ENCODE results near the gene FZD7. TPM values are rescaled to one million over a fixed set of nuclear protein-coding genes. Genes with fewer than 3 reads are reported as not detected.

Gene FZD7
- total RNA-seq, 1 experiment from 2014 or later = 302 TPM

DNA sequence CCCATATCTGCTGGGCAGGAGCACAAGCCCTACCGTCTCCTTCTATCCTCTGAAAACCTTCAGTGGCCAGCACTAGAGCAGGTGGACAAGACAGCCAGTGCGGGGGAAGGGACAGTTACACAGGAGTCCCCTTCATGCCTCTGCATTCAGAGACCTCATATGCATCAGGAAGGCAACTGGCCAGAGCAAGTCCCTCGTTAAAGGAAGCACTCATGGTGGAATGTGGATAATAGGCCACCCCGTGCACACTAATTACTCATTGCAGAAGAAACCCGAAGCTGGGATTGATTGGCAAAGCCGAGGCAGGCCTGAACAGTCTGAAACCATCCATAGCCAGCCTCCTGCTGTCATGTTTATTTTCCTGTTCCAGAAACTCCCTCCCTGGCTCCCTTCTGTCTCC is 50.6 kb downstream of the FZD7 start:
- Mint-ChIP-seq H3K9me3 (peaks cover 11 to 14% of the 10 kb centered on the region in 2 experiments; a peak in 4 of 5 replicates), H3K27ac (0 out of 7 replicates have a peak overlapping the region, but pooled peaks of 2 of the 3 experiments have one; percentile 29 to 50)

More for the DNA sequence above, 50.6 kb downstream of the FZD7 start:
- Histone ChIP-seq H3K23ac (ENCODE audit: insufficient read length, low read depth, low read length) (no peak overlapping the region), H2BK15ac (ENCODE audit: low read depth, low read length) (no peak overlapping the region), H3K56ac (ENCODE audit: insufficient read length, low read depth, low read length) (no peak overlapping the region), H3K4ac (ENCODE audit: low read depth, low read length) (no peak overlapping the region), H2BK5ac (ENCODE audit: insufficient read length, low read length) (no peak overlapping the region), H3K27me3 (ENCODE audit: insufficient read depth, low read length) (no peaks in the 10 kb centered on the region), H2BK20ac (ENCODE audit: low read depth, low read length, poor library complexity, severe bottlenecking) (no peak overlapping the region), H3K23me2 (ENCODE audit: insufficient read length, low read depth, low read length, poor library complexity, severe bottlenecking) (no peaks in the 10 kb centered on the region), H3K14ac (ENCODE audit: insufficient read depth, low read length) (no peak overlapping the region), H4K5ac (ENCODE audit: insufficient read length, low read depth, low read length) (no peak overlapping the region), H3K18ac (ENCODE audit: insufficient read length, low read depth, low read length) (no peak overlapping the region), H4K8ac (replicated peaks; ENCODE audit: insufficient read length, low read depth, low read length) (no peak overlapping the region), H3K79me1 (ENCODE audit: insufficient read depth, low read depth, low read length, poor library complexity, severe bottlenecking) (no peaks in the 10 kb centered on the region), H4K20me1 (ENCODE audit: control insufficient read depth, insufficient read depth, insufficient read length) (no peaks in the 10 kb centered on the region), H3K4me1 (ENCODE audit: insufficient read depth, low read length) (peaks cover 9% of the 10 kb centered on the region; the same call in 1 of the 2 replicates), H3K27ac (ENCODE audit: insufficient read length, low read depth, low read length) (no peak overlapping the region), H3K79me2 (ENCODE audit: insufficient read depth, low read length) (no peaks in the 10 kb centered on the region), H3T11ph (ENCODE audit: low read length) (no peak overlapping the region), H2BK120ac (ENCODE audit: low read depth, low read length, poor library complexity, severe bottlenecking) (no peak overlapping the region), H3K9ac (ENCODE audit: extremely low read depth, insufficient read length, low read length) (no peak overlapping the region), H2AFZ (ENCODE audit: low read length) (no peak overlapping the region), H2BK12ac (ENCODE audit: insufficient read length, low read depth, low read length) (no peak overlapping the region), H3K9me3 (ENCODE audit: control insufficient read depth, low read depth, low read length) (no peaks in the 10 kb centered on the region), H2AK5ac (ENCODE audit: insufficient read length, low read length) (no peak overlapping the region), H4K91ac (ENCODE audit: insufficient read length, low read depth, low read length) (no peak overlapping the region), H3K4me2 (ENCODE audit: insufficient read depth, insufficient read length, low read length) (no peak overlapping the region)
- DNase-seq = no peak
- Mint-ChIP-seq H3K4me3 (peak overlapping the region in 1 of 2 experiments; percentile 19; a peak in 1 of 5 replicates), H3K27me3 (ENCODE audit: low read depth) (no peaks in the 10 kb centered on the region; the same call in 1 of the 2 replicates), H3K36me3 (ENCODE audit: insufficient read depth in 1 of 3, low read depth in 3 of 3) (peaks cover 0 to 9% (median 6%) of the 10 kb centered on the region in 3 experiments; a peak in 3 of 7 replicates), H3K4me1 (peaks cover 17 to 21% of the 10 kb centered on the region in 2 experiments)
- no CpG with 5 or more reads among the region's 6 CpGs for WGBS (ENCODE audit: extremely low coverage, insufficient read length, low lambda C conversion rate)
- TF ChIP-seq, protein P1, sequence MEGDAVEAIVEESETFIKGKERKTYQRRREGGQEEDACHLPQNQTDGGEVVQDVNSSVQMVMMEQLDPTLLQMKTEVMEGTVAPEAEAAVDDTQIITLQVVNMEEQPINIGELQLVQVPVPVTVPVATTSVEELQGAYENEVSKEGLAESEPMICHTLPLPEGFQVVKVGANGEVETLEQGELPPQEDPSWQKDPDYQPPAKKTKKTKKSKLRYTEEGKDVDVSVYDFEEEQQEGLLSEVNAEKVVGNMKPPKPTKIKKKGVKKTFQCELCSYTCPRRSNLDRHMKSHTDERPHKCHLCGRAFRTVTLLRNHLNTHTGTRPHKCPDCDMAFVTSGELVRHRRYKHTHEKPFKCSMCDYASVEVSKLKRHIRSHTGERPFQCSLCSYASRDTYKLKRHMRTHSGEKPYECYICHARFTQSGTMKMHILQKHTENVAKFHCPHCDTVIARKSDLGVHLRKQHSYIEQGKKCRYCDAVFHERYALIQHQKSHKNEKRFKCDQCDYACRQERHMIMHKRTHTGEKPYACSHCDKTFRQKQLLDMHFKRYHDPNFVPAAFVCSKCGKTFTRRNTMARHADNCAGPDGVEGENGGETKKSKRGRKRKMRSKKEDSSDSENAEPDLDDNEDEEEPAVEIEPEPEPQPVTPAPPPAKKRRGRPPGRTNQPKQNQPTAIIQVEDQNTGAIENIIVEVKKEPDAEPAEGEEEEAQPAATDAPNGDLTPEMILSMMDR (conservative IDR thresholded peaks at IDR 0.05) = no peak

Other genes with a start within 250 kb of the FZD7 start
- not detected in 2 replicates for gene CDK15, start 227.3 kb upstream of the FZD7 start, total RNA-seq (2021)
- gene KIAA2012, start 39.4 kb downstream of the FZD7 start, total RNA-seq (2021) = not detected in 2 replicates
- 202 and 206 TPM in 2 replicates for gene SUMO1, start 204.7 kb downstream of the FZD7 start, total RNA-seq (2021)
- 164 and 168 TPM in 2 replicates for gene NOP58, start 231.9 kb downstream of the FZD7 start, total RNA-seq (2021)

Data from H9 (cell line).